H1 (cell line): Measurements from ENCODE around the gene POP7. TPM values are rescaled to one million over a fixed set of nuclear protein-coding genes. Genes with fewer than 3 reads are reported as not detected.

Experiments used
- CTCF ChIA-PET: fragments of 300-600 bp; sonication (Branson Sonifier 250); formaldehyde crosslinking; loops from one replicate; lab custom pipeline; 2021; ENCODE audit not compliant: partially characterized antibody; lab: Charles Lee
- POLR2A ChIA-PET: fragments of 300-600 bp; sonication (Branson Sonifier 250); formaldehyde crosslinking; loops from one replicate; lab custom pipeline; 2021; ENCODE audit warnings: inconsistent platforms; ENCODE audit not compliant: partially characterized antibody; lab: Charles Lee
- DNase-seq, 2 experiments: peaks; one replicate each; pipeline versions ENCODE4 v3.0.0 to v3.0.0-alpha.2; 2010 to 2022; ENCODE audit warnings: low spot score in 2 of 2, low read depth in 1 of 2, mixed read lengths in 1 of 2
- FAIRE-seq: peaks from 2 replicates; lab custom pipeline; 2011; peaks lifted over from hg19 to GRCh38; lab: Jason Lieb, UNC
- H2AFZ ChIP-seq: 2 replicates; pipeline ENCODE4 v1.8.1; 2012; ENCODE audit warnings: low read length, inconsistent platforms
- H2AK5ac ChIP-seq: 2 replicates; pipeline ENCODE4 v1.6.1; 2013; ENCODE audit warnings: low read depth, low read length
- H2BK120ac ChIP-seq: replicated peaks from 2 replicates; pipeline ENCODE3; 2013; ENCODE audit warnings: low read depth, low read length, inconsistent platforms
- H2BK12ac ChIP-seq: 2 replicates; pipeline ENCODE4 v1.6.1; 2013; ENCODE audit warnings: low read depth, low read length
- H2BK15ac ChIP-seq: 2 replicates; pipeline ENCODE4 v1.6.1; 2013; ENCODE audit warnings: low read length
- H2BK20ac ChIP-seq: 2 replicates; pipeline ENCODE4 v1.6.1; 2013; ENCODE audit warnings: low read length
- H2BK5ac ChIP-seq: 2 replicates; pipeline ENCODE4 v1.6.1; 2013; ENCODE audit warnings: low read depth, low read length
- H3K14ac ChIP-seq: 2 replicates; pipeline ENCODE4 v1.6.1; 2013; ENCODE audit warnings: inconsistent platforms; ENCODE audit not compliant: insufficient read length
- H3K18ac ChIP-seq: 2 replicates; pipeline ENCODE4 v1.6.1; 2013; ENCODE audit warnings: low read length; ENCODE audit errors: extremely low read depth
- H3K23ac ChIP-seq: 2 replicates; pipeline ENCODE4 v1.6.1; 2013; ENCODE audit warnings: inconsistent platforms; ENCODE audit not compliant: insufficient read length
- H3K23me2 ChIP-seq: 2 replicates; pipeline ENCODE4 v1.6.1; 2013; ENCODE audit warnings: low read depth, low read length
- H3K27ac ChIP-seq: 2 replicates; pipeline ENCODE4 v1.6.1; 2011; ENCODE audit warnings: low read depth, low read length, inconsistent platforms
- H3K27me3 ChIP-seq, 4 experiments: replicated peaks in 1 of 4; 1 replicate in 1 of 4; 2 replicates in 3 of 4; pipeline versions ENCODE4 v1.6.1 to v1.8.1; 2011 to 2013; ENCODE audit warnings: low read length in 3 of 4, mild to moderate bottlenecking in 3 of 4, inconsistent platforms in 2 of 4, mixed read lengths in 2 of 4, moderate library complexity in 1 of 4; ENCODE audit not compliant: control insufficient read depth in 3 of 4, insufficient read depth in 3 of 4; ENCODE audit errors: extremely low read depth in 1 of 4
- H3K36me3 ChIP-seq, 4 experiments: 2 replicates each; pipeline versions ENCODE4 v1.6.1 to v1.8.1; 2011 to 2013; ENCODE audit warnings: mild to moderate bottlenecking in 4 of 4, low read length in 3 of 4, moderate library complexity in 2 of 4, control low read depth in 1 of 4, inconsistent platforms in 1 of 4; ENCODE audit not compliant: insufficient read depth in 4 of 4, control insufficient read depth in 2 of 4
- H3K4ac ChIP-seq: replicated peaks from 2 replicates; pipeline ENCODE3; 2013; ENCODE audit warnings: low read length, low read depth, mixed read lengths, inconsistent platforms; ENCODE audit not compliant: insufficient read length
- H3K4me1 ChIP-seq, 4 experiments: replicated peaks in 1 of 4; 1 replicate in 1 of 4; 2 replicates in 3 of 4; pipeline versions ENCODE4 v1.6.1 to v1.8.1; 2011 to 2013; ENCODE audit warnings: low read length in 3 of 4, inconsistent platforms in 2 of 4, mixed read lengths in 1 of 4; ENCODE audit not compliant: insufficient read depth in 4 of 4, control insufficient read depth in 3 of 4
- H3K4me2 ChIP-seq, 2 experiments: 2 replicates each; pipeline versions ENCODE4 v1.6.1 to v1.8.1; 2011 to 2013; ENCODE audit warnings: low read depth in 2 of 2, low read length in 2 of 2, control low read depth in 1 of 2, inconsistent platforms in 1 of 2, mild to moderate bottlenecking in 1 of 2; ENCODE audit not compliant: insufficient read depth in 1 of 2
- H3K4me3 ChIP-seq, 4 experiments: fragments of 200-600, 300-600 bp in 1 of 4; sonication (generic), shearing (Covaris generic), sonication (Bioruptor Twin) in 1 of 4; 2 replicates each; pipeline versions ENCODE4 v1.5.1 to v1.8.1; 2011 to 2016; ENCODE audit warnings: low read length in 4 of 4, low read depth in 3 of 4, control low read depth in 2 of 4, inconsistent platforms in 2 of 4, mild to moderate bottlenecking in 2 of 4, mixed read lengths in 1 of 4, moderate library complexity in 1 of 4; ENCODE audit not compliant: insufficient read depth in 2 of 4; ENCODE audit errors: extremely low read depth in 1 of 4
- H3K56ac ChIP-seq: replicated peaks from 2 replicates; pipeline ENCODE3; 2013; ENCODE audit warnings: low read depth, mild to moderate bottlenecking, mixed read lengths, low read length, inconsistent platforms; ENCODE audit not compliant: insufficient read length
- H3K79me1 ChIP-seq: 2 replicates; pipeline ENCODE4 v1.6.1; 2013; ENCODE audit warnings: low read depth, low read length, control low read depth
- H3K79me2 ChIP-seq, 2 experiments: 2 replicates each; pipeline versions ENCODE4 v1.6.1 to v1.8.1; 2012 to 2013; ENCODE audit warnings: low read length in 2 of 2, mild to moderate bottlenecking in 2 of 2, inconsistent platforms in 1 of 2; ENCODE audit not compliant: insufficient read depth in 2 of 2, control insufficient read depth in 1 of 2
- H3K9ac ChIP-seq, 4 experiments: replicated peaks in 1 of 4; 1 replicate in 1 of 4; 2 replicates in 3 of 4; pipeline versions ENCODE4 v1.6.1 to v1.8.1; 2011 to 2013; ENCODE audit warnings: low read depth in 3 of 4, low read length in 3 of 4, control low read depth in 2 of 4, mild to moderate bottlenecking in 2 of 4, moderate library complexity in 2 of 4, inconsistent platforms in 1 of 4; ENCODE audit errors: extremely low read depth in 1 of 4
- H3K9me3 ChIP-seq, 2 experiments: 2 replicates each; pipeline versions ENCODE4 v1.6.1 to v1.8.1; 2012 to 2013; ENCODE audit warnings: mild to moderate bottlenecking in 2 of 2, moderate library complexity in 2 of 2, control low read depth in 1 of 2, inconsistent platforms in 1 of 2, low read depth in 1 of 2, low read length in 1 of 2, mixed read lengths in 1 of 2; ENCODE audit not compliant: insufficient read depth in 2 of 2
- H4K20me1 ChIP-seq, 2 experiments: replicated peaks in 1 of 2; 2 replicates each; pipeline versions ENCODE3 to v1.8.1; 2011 to 2013; ENCODE audit warnings: inconsistent platforms in 2 of 2, low read length in 2 of 2, mild to moderate bottlenecking in 1 of 2; ENCODE audit not compliant: insufficient read depth in 2 of 2, control insufficient read depth in 1 of 2
- H4K5ac ChIP-seq: 2 replicates; pipeline ENCODE4 v1.6.1; 2013; ENCODE audit warnings: low read length, low read depth, mixed read lengths, inconsistent platforms; ENCODE audit not compliant: insufficient read length
- H4K8ac ChIP-seq: 2 replicates; pipeline ENCODE4 v1.8.0; 2013; ENCODE audit warnings: mild to moderate bottlenecking, moderate library complexity, low read length, inconsistent platforms; ENCODE audit not compliant: insufficient read depth; ENCODE audit errors: extremely low read depth
- H4K91ac ChIP-seq: replicated peaks from 2 replicates; pipeline ENCODE3; 2013; ENCODE audit warnings: low read length, mixed read lengths, inconsistent platforms; ENCODE audit not compliant: insufficient read length
- BACH1 ChIP-seq: IDR thresholded peaks from 2 replicates; pipeline ENCODE4 v1.6.1; 2012; ENCODE audit warnings: low read length, improper control_type of control experiment
- EZH2 ChIP-seq: fragments of 200-600 bp; sonication (generic); IDR thresholded peaks from 2 replicates; pipeline ENCODE4 v1.7.1; 2012; ENCODE audit warnings: low read depth, mild to moderate bottlenecking, moderate library complexity, low read length, inconsistent platforms; ENCODE audit not compliant: severe bottlenecking
- JUN ChIP-seq: IDR thresholded peaks from 2 replicates; pipeline ENCODE4 v1.6.1; 2011; ENCODE audit warnings: low read depth, mild to moderate bottlenecking, improper control_type of control experiment, low read length
- JUND ChIP-seq: IDR thresholded peaks from 2 replicates; pipeline ENCODE4 v1.6.1; 2011; ENCODE audit warnings: mild to moderate bottlenecking, improper control_type of control experiment, low read length
- KDM4A ChIP-seq: IDR thresholded peaks from one replicate; pipeline ENCODE4 v1.7.1; 2012; ENCODE audit warnings: low read depth, mild to moderate bottlenecking, moderate library complexity, low read length, inconsistent platforms; ENCODE audit not compliant: severe bottlenecking
- NANOG ChIP-seq: IDR thresholded peaks from 2 replicates; pipeline ENCODE4 v1.6.1; 2011; ENCODE audit warnings: low read length, low read depth, mild to moderate bottlenecking, inconsistent platforms; ENCODE audit not compliant: insufficient read depth, poor library complexity, severe bottlenecking
- RXRA ChIP-seq: IDR thresholded peaks from 2 replicates; pipeline ENCODE4 v1.6.1; 2011; ENCODE audit warnings: low read depth, mild to moderate bottlenecking, low read length, moderate library complexity; ENCODE audit not compliant: insufficient read depth
- SIN3A ChIP-seq, 2 experiments: IDR thresholded peaks in 1 of 2; conservative IDR thresholded peaks in 1 of 2; 2 replicates each; pipeline ENCODE4 v1.6.1; 2011 to 2012; ENCODE audit warnings: low read length in 2 of 2, improper control_type of control experiment in 1 of 2, low read depth in 1 of 2, mild to moderate bottlenecking in 1 of 2
- SIRT6 ChIP-seq: IDR thresholded peaks from one replicate; pipeline ENCODE4 v1.7.1; 2012; ENCODE audit warnings: low read length, inconsistent platforms
- TAF7 ChIP-seq: optimal IDR thresholded peaks from 2 replicates; pipeline ENCODE3; 2011; ENCODE audit warnings: low read depth, mild to moderate bottlenecking, inconsistent platforms, low read length, moderate library complexity, borderline replicate concordance
- TEAD4 ChIP-seq: IDR thresholded peaks from 2 replicates; pipeline ENCODE4 v1.6.1; 2012; ENCODE audit warnings: low read depth, low read length, inconsistent platforms, mixed read lengths
- USF2 ChIP-seq: IDR thresholded peaks from 2 replicates; pipeline ENCODE4 v1.6.1; 2011; ENCODE audit warnings: low read length, improper control_type of control experiment
- YY1 ChIP-seq: IDR thresholded peaks from 2 replicates; pipeline ENCODE4 v1.6.1; 2011; ENCODE audit warnings: low read depth, mild to moderate bottlenecking, low read length
- WGBS, 2 experiments: shearing (Covaris generic) in 1 of 2; methylation state at CpG; one replicate each; pipeline versions ENCODE4 v1.1.6 to v1.1.7; 2013 to 2015; ENCODE audit warnings: low lambda C conversion rate in 2 of 2, mixed read lengths in 2 of 2, inconsistent platforms in 1 of 2, low coverage in 1 of 2, missing lambda C conversion rate in 1 of 2; ENCODE audit not compliant: insufficient replicate concordance in 2 of 2, insufficient coverage in 1 of 2, insufficient read length in 1 of 2; ENCODE audit errors: extremely low coverage in 1 of 2, missing lambda C conversion rate in 1 of 2; 5-methylcytosine and 5-hydroxymethylcytosine counted together
- polyA plus RNA-seq, 7 experiments: library from polyadenylated mRNA; depleted of rRNA in 3 of 7; stranded (reverse) in 5 of 7; unstranded in 2 of 7; fragments of >200 nt in 5 of 7; fragments of 200-250 nt in 2 of 7; gene quantifications; 1 replicate in 5 of 7; 2 replicates in 1 of 7; 4 replicates in 1 of 7; pipeline versions ENCODE4 v1.2.1 to v1.2.3, GENCODE V29; 2011 to 2013; ENCODE audit warnings: missing spikeins in 2 of 7, mixed read lengths in 2 of 7
- total RNA-seq: library from RNA; stranded (reverse); fragmentation: NEBNext Ultra II Directional; extraction: Animal tissue kit (Norgen Biotek cat#: 25700); gene quantifications from 2 replicates; pipeline ENCODE4 v1.2.1, GENCODE V29; 2021

The POP7 gene
- total and polyA plus RNA-seq, 2 of the 8 experiments (the other 6 are each of a cell fraction or from before 2014, with no cell fraction given) = 92.5 to 135 TPM

- Histone ChIP-seq H2BK15ac (no peak overlapping the region), H3K23me2 (0 out of 2 replicates have a peak, but pooled peaks cover 2% of the 10 kb centered on the region), H3K9ac (no peak overlapping the region), H2AFZ (no peak overlapping the region), H3K9me3 (no peaks in the 10 kb centered on the region), H2AK5ac (no peak overlapping the region), H3K18ac (no peak overlapping the region), H3K56ac (no peak overlapping the region), H4K8ac (no peak overlapping the region), H3K79me2 (no peaks in the 10 kb centered on the region), H4K20me1 (no peaks in the 10 kb centered on the region), H3K36me3 (no peaks in the 10 kb centered on the region), H3K23ac (no peak overlapping the region), H3K4me1 (no peaks in the 10 kb centered on the region), H2BK120ac (no peak overlapping the region), H3K4me2 (no peak overlapping the region), H4K91ac (no peak overlapping the region), H3K27me3 (peaks cover 0 to 8% (median 6%) of the 10 kb centered on the region in 4 experiments; a peak in 4 of 7 replicates), H3K4me3 (no peak overlapping the region), H3K79me1 (no peaks in the 10 kb centered on the region), H4K5ac (no peak overlapping the region), H2BK20ac (no peak overlapping the region), H3K4ac (no peak overlapping the region), H2BK5ac (no peak overlapping the region), H3K14ac (no peak overlapping the region), H2BK12ac (no peak overlapping the region), H3K27ac (no peak overlapping the region)
- FAIRE-seq (no peak), DNase-seq (no peak)
- ChIA-PET CTCF (interaction anchor here (0.6 to 6.2 kb wide), 9 partner anchors 29 to 184 kb away, joined by 3 to 28 read pairs (median 3); no protein-coding TSS in a partner anchor), POLR2A (interaction anchor here (0.8 to 1.4 kb wide), 3 partner anchors 13 to 82 kb away, joined by 3 to 4 read pairs (median 3); partner anchors contain the start of genes FBXO24 and LRCH4)
- 86% methylated on average over 2 of the region's 2 CpGs; no CpG with 5 or more reads in 1 of the 2 experiments for WGBS, 2 experiments
- TF ChIP-seq NANOG (no peak), YY1 (no peak), JUND (no peak), TEAD4 (no peak), SIRT6 (no peak), SIN3A (conservative IDR thresholded peaks at IDR 0.05 in 1 of 2, IDR thresholded peaks at IDR 0.05 in 1 of 2; ENCODE audit: low read depth in 1 of 2, low read length in 2 of 2) (no peak), USF2 (no peak), RXRA (no peak), EZH2 (no peak), BACH1 (no peak), JUN (no peak), TAF7 (no peak), KDM4A (no peak)
These were observed 37.9 kb upstream of the POP7 start for GRCh38 chr7:100668069-100668449.
